OCI-LY3 (cell line): ENCODE results near the gene PTPRN2.

Experiments
- EZH2phosphoT487 ChIP-seq: fragments of 200-600 bp; shearing (Covaris generic); IDR thresholded peaks from 2 replicates; pipeline ENCODE4 v1.6.1; 2018; ENCODE audit warnings: antibody characterized with exemption, mixed run types, low read depth
- TF ChIP-seq, protein P1 (sequence below): fragments of 200-600, 300-600 bp; sonication (generic); IDR thresholded peaks from 2 replicates; pipeline ENCODE4 v1.5.1; 2014; ENCODE audit warnings: antibody characterized with exemption, low read length, low read depth

DNA sequence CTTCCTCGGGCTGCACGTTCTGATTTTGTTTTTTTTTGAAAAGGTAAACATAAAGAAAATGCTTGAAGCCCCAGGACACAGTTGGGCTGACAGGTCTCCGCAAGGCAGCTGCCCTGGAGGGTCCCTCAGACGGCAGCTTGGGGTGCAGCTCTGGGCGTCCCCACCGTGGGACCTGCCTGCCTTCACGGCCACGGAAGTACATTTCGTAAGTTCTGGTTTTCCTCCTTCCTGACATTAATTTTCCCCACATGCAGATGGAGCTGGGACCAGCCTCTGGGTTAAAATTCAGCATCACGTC, 759.8 kb downstream of the PTPRN2 start:
- TF ChIP-seq, protein P1, sequence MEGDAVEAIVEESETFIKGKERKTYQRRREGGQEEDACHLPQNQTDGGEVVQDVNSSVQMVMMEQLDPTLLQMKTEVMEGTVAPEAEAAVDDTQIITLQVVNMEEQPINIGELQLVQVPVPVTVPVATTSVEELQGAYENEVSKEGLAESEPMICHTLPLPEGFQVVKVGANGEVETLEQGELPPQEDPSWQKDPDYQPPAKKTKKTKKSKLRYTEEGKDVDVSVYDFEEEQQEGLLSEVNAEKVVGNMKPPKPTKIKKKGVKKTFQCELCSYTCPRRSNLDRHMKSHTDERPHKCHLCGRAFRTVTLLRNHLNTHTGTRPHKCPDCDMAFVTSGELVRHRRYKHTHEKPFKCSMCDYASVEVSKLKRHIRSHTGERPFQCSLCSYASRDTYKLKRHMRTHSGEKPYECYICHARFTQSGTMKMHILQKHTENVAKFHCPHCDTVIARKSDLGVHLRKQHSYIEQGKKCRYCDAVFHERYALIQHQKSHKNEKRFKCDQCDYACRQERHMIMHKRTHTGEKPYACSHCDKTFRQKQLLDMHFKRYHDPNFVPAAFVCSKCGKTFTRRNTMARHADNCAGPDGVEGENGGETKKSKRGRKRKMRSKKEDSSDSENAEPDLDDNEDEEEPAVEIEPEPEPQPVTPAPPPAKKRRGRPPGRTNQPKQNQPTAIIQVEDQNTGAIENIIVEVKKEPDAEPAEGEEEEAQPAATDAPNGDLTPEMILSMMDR: no peak
- no peak for TF ChIP-seq EZH2phosphoT487
